H1 (cell line): ENCODE measurements around the gene TTLL9. TPM values are rescaled to one million over a fixed set of nuclear protein-coding genes. Genes with fewer than 3 reads are reported as not detected.

Experiments used
- SIN3A ChIP-seq, 2 experiments: IDR thresholded peaks in 1 of 2; conservative IDR thresholded peaks in 1 of 2; 2 replicates each; pipeline ENCODE4 v1.6.1; 2011 to 2012; ENCODE audit warnings: low read length in 2 of 2, improper control_type of control experiment in 1 of 2, low read depth in 1 of 2, mild to moderate bottlenecking in 1 of 2
- polyA plus RNA-seq, 7 experiments: library from polyadenylated mRNA; depleted of rRNA in 3 of 7; stranded (reverse) in 5 of 7; unstranded in 2 of 7; fragments of >200 nt in 5 of 7; fragments of 200-250 nt in 2 of 7; gene quantifications; 1 replicate in 5 of 7; 2 replicates in 1 of 7; 4 replicates in 1 of 7; pipeline versions ENCODE4 v1.2.1 to v1.2.3, GENCODE V29; 2011 to 2013; ENCODE audit warnings: missing spikeins in 2 of 7, mixed read lengths in 2 of 7
- total RNA-seq: library from RNA; stranded (reverse); fragmentation: NEBNext Ultra II Directional; extraction: Animal tissue kit (Norgen Biotek cat#: 25700); gene quantifications from 2 replicates; pipeline ENCODE4 v1.2.1, GENCODE V29; 2021
- TF ChIP-seq, protein P1 (sequence below): fragments of 300-600 bp; sonication (generic); IDR thresholded peaks from 2 replicates; pipeline ENCODE4 v1.7.1; 2012; ENCODE audit warnings: low read length, moderate library complexity, mild to moderate bottlenecking, inconsistent platforms; ENCODE audit not compliant: insufficient replicate concordance

TTLL9 gene
- total and polyA plus RNA-seq, 2 of the 8 experiments (the other 6 are each of a cell fraction or from before 2014, with no cell fraction given), result 0.06 TPM; not detected in 1

DNA sequence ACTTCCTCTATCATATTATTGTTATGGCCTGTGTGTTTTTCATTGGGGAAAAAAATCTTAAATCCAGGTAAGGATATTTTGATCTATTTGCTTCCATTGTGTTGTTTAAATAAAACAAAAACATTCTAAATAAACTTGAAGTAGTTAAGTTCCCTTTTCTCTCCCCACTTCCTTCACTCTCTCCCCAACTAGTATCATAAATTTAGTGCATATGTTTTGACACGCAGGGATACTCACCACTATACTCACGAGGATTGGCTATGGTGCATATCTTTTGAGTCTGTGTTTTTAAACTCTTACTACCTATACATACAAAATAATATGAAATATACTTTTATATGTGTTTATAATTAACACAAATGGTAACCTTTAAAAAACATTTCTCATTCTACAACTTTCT is 5.2 kb downstream of the TTLL9 start (continued):
- TF ChIP-seq, protein P1, sequence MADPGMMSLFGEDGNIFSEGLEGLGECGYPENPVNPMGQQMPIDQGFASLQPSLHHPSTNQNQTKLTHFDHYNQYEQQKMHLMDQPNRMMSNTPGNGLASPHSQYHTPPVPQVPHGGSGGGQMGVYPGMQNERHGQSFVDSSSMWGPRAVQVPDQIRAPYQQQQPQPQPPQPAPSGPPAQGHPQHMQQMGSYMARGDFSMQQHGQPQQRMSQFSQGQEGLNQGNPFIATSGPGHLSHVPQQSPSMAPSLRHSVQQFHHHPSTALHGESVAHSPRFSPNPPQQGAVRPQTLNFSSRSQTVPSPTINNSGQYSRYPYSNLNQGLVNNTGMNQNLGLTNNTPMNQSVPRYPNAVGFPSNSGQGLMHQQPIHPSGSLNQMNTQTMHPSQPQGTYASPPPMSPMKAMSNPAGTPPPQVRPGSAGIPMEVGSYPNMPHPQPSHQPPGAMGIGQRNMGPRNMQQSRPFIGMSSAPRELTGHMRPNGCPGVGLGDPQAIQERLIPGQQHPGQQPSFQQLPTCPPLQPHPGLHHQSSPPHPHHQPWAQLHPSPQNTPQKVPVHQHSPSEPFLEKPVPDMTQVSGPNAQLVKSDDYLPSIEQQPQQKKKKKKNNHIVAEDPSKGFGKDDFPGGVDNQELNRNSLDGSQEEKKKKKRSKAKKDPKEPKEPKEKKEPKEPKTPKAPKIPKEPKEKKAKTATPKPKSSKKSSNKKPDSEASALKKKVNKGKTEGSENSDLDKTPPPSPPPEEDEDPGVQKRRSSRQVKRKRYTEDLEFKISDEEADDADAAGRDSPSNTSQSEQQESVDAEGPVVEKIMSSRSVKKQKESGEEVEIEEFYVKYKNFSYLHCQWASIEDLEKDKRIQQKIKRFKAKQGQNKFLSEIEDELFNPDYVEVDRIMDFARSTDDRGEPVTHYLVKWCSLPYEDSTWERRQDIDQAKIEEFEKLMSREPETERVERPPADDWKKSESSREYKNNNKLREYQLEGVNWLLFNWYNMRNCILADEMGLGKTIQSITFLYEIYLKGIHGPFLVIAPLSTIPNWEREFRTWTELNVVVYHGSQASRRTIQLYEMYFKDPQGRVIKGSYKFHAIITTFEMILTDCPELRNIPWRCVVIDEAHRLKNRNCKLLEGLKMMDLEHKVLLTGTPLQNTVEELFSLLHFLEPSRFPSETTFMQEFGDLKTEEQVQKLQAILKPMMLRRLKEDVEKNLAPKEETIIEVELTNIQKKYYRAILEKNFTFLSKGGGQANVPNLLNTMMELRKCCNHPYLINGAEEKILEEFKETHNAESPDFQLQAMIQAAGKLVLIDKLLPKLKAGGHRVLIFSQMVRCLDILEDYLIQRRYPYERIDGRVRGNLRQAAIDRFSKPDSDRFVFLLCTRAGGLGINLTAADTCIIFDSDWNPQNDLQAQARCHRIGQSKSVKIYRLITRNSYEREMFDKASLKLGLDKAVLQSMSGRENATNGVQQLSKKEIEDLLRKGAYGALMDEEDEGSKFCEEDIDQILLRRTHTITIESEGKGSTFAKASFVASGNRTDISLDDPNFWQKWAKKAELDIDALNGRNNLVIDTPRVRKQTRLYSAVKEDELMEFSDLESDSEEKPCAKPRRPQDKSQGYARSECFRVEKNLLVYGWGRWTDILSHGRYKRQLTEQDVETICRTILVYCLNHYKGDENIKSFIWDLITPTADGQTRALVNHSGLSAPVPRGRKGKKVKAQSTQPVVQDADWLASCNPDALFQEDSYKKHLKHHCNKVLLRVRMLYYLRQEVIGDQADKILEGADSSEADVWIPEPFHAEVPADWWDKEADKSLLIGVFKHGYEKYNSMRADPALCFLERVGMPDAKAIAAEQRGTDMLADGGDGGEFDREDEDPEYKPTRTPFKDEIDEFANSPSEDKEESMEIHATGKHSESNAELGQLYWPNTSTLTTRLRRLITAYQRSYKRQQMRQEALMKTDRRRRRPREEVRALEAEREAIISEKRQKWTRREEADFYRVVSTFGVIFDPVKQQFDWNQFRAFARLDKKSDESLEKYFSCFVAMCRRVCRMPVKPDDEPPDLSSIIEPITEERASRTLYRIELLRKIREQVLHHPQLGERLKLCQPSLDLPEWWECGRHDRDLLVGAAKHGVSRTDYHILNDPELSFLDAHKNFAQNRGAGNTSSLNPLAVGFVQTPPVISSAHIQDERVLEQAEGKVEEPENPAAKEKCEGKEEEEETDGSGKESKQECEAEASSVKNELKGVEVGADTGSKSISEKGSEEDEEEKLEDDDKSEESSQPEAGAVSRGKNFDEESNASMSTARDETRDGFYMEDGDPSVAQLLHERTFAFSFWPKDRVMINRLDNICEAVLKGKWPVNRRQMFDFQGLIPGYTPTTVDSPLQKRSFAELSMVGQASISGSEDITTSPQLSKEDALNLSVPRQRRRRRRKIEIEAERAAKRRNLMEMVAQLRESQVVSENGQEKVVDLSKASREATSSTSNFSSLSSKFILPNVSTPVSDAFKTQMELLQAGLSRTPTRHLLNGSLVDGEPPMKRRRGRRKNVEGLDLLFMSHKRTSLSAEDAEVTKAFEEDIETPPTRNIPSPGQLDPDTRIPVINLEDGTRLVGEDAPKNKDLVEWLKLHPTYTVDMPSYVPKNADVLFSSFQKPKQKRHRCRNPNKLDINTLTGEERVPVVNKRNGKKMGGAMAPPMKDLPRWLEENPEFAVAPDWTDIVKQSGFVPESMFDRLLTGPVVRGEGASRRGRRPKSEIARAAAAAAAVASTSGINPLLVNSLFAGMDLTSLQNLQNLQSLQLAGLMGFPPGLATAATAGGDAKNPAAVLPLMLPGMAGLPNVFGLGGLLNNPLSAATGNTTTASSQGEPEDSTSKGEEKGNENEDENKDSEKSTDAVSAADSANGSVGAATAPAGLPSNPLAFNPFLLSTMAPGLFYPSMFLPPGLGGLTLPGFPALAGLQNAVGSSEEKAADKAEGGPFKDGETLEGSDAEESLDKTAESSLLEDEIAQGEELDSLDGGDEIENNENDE, result no peak
- TF ChIP-seq SIN3A (conservative IDR thresholded peaks at IDR 0.05 in 1 of 2, IDR thresholded peaks at IDR 0.05 in 1 of 2; ENCODE audit: low read depth in 1 of 2, low read length in 2 of 2), result no peak
- TF ChIP-seq, all 59 proteins: peak for 0
